Activated T-helper 2 cell treated with anti-CD3 and anti-CD28 coated beads, Interferon-gamma antibody, Interleukin-2, Interleukin-4, amounts not matched to agents 10 μg/mL and 5 μg/mL and 100 μg/mL, durations not matched to agents 14 hours and 24 hours and 36 hours (primary cell): Measurements from ENCODE around the gene ACAP3. TPM values are rescaled to one million over a fixed set of nuclear protein-coding genes. Genes with fewer than 3 reads are reported as not detected.

ENCODE experiments used
- DNase-seq: peaks from one replicate; pipeline ENCODE4 v3.0.0; 2021; ENCODE audit warnings: low spot score
- H3K27ac Mint-ChIP-seq: one replicate; pipeline ENCODE4 v1.8.0; 2021; ENCODE audit warnings: mixed read lengths
- H3K27me3 Mint-ChIP-seq: one replicate; pipeline ENCODE4 v1.8.0; 2021; ENCODE audit warnings: low read depth, mixed read lengths
- H3K36me3 Mint-ChIP-seq: one replicate; pipeline ENCODE4 v1.8.0; 2021; ENCODE audit warnings: low read depth, mixed read lengths
- H3K4me1 Mint-ChIP-seq: one replicate; pipeline ENCODE4 v1.8.0; 2021; ENCODE audit warnings: low read depth, mixed read lengths
- H3K4me3 Mint-ChIP-seq: one replicate; pipeline ENCODE4 v1.8.0; 2021; ENCODE audit warnings: low read depth, mild to moderate bottlenecking, moderate library complexity, mixed read lengths
- H3K9me3 Mint-ChIP-seq: one replicate; pipeline ENCODE4 v1.8.0; 2021; ENCODE audit warnings: mixed read lengths
- intact Hi-C: fragments of 100-400 bp; cut with micrococcal nuclease; formaldehyde crosslinking; loops from one replicate; pipeline ENCODE4 v1.15.1; 2023
- total RNA-seq: library from RNA; stranded (reverse); gene quantifications from 2 replicates; pipeline ENCODE4 v1.2.3, GENCODE V29; 2022

The ACAP3 gene
- total RNA-seq, 1 donor from 2014 or later: 43.4 TPM

GRCh38 chr1:1273512-1274298 is 34.0 kb downstream of the ACAP3 start, which contains the start of gene UBE2J2:
TSS of gene UBE2J2 (minus strand) at chr1:1273854. CDS start at chr1:1267992, 5,862 bp downstream.
- H3K27ac Mint-ChIP-seq: peak within 1 kb of the TSS; percentile 69
- peaks cover 29% of the 10 kb centered on the region for H3K4me1 Mint-ChIP-seq
- no peaks in the 10 kb centered on the region for H3K9me3 Mint-ChIP-seq
- no peaks in the 10 kb centered on the region for H3K27me3 Mint-ChIP-seq
- H3K36me3 Mint-ChIP-seq: peaks cover 32% of the 10 kb centered on the region
- DNase-seq: peak; percentile 87
- intact Hi-C loops: loop anchor here (2.0 to 10.0 kb wide), 3 partner anchors 41 to 159 kb away; partner anchors contain the start of genes B3GALT6, C1orf159 and SDF4
- peak within 1 kb of the TSS; percentile 81 for H3K4me3 Mint-ChIP-seq

DNA sequence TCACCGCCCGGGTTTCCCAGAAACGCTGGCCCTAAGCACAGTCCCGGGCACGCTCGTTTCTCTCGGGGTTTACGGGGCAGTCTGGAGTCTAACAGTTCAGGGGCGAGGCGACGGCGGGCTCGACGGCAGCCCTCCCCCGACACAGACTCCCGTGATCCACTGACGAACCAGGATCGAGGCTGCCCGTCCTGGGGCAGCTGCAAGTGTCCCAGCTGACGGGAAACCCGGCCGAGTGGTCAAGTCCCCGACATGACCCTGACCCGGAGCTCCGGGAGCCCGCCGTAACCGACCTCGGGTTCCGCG is 34.6 kb downstream of the ACAP3 start:
- DNase-seq: no peak
- H3K27ac Mint-ChIP-seq: peak overlapping the region; percentile 69
- intact Hi-C loops: loop anchor here (2.0 to 10.0 kb wide), 3 partner anchors 41 to 158 kb away; partner anchors contain the start of genes B3GALT6, C1orf159 and SDF4
- peaks cover 29% of the 10 kb centered on the region for H3K4me1 Mint-ChIP-seq
- H3K9me3 Mint-ChIP-seq: no peaks in the 10 kb centered on the region
- H3K4me3 Mint-ChIP-seq: peak overlapping the region; percentile 81
- no peaks in the 10 kb centered on the region for H3K27me3 Mint-ChIP-seq
- peaks cover 33% of the 10 kb centered on the region for H3K36me3 Mint-ChIP-seq

DNA sequence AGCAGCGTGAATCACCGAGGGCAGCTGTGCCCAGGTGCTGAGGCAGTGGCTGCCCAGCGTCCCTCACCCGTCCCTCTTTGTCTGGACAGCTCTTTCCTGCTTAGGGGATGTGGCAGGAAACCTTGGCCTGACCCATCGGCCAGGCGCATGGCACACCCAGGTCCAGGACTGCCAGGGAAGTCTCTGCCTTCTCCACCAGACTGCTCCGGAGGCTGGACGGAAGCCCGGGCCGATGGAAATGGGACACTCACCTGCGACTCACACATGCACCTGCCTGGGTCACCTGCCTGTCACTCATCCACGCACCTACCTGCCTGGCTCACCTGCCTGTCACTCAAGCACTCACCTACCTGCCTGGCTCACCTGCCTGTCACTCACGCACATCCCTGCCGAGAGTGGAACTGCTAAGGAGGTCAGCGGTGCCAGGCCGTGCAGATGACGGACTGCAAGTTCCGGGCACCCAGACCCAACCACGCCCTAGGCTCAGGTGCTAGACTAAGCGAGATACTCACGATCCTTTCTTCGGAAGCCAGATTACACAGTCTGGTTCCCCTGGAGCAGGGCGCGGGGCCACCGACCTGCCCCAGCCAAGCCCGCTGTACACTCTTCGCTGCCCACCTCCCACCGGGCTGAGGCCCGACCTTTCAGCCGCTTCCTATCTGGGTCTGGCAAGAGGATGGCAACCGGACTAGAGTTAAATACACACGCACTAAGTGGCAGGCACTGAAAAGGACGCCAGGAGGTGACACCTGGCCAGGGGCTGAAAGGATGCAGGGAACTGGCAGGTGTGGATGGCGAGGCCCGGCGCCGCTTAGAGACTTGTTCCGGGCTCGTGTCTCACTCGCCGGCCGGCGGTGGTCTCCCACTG is 35.2 kb downstream of the ACAP3 start:
- DNase-seq: no peak
- Mint-ChIP-seq H3K4me1 (peaks cover 29% of the 10 kb centered on the region), H3K27ac (peak overlapping the region; percentile 69), H3K4me3 (peak overlapping the region; percentile 81), H3K9me3 (no peaks in the 10 kb centered on the region), H3K36me3 (peaks cover 36% of the 10 kb centered on the region), H3K27me3 (no peaks in the 10 kb centered on the region)
- intact Hi-C loops: loop anchor here (2.0 to 10.0 kb wide), 3 partner anchors 40 to 158 kb away; partner anchors contain the start of genes B3GALT6, C1orf159 and SDF4

GRCh38 chr1:1270813-1271212 is 36.9 kb downstream of the ACAP3 start:
- no peak for DNase-seq
- Mint-ChIP-seq H3K4me3 (peak overlapping the region; percentile 71), H3K9me3 (no peaks in the 10 kb centered on the region), H3K27ac (peak overlapping the region; percentile 9), H3K27me3 (no peaks in the 10 kb centered on the region), H3K36me3 (peaks cover 44% of the 10 kb centered on the region), H3K4me1 (peaks cover 29% of the 10 kb centered on the region)
- intact Hi-C loops: loop anchor here (5.0 to 10.0 kb wide), 2 partner anchors 39 to 156 kb away; partner anchors contain the start of genes B3GALT6, C1orf159 and SDF4

- Mint-ChIP-seq H3K9me3 (no peaks in the 10 kb centered on the region), H3K4me1 (peaks cover 27% of the 10 kb centered on the region), H3K36me3 (peaks cover 56% of the 10 kb centered on the region), H3K4me3 (no peak overlapping the region), H3K27me3 (no peaks in the 10 kb centered on the region), H3K27ac (no peak overlapping the region)
- intact Hi-C loops: no loop called here
- no peak for DNase-seq
Measured at GRCh38 chr1:1268284-1268682, 39.4 kb downstream of the ACAP3 start.

- Mint-ChIP-seq H3K9me3 (no peaks in the 10 kb centered on the region), H3K36me3 (peaks cover 57% of the 10 kb centered on the region), H3K27ac (no peak overlapping the region), H3K4me1 (peaks cover 26% of the 10 kb centered on the region), H3K4me3 (no peak overlapping the region), H3K27me3 (no peaks in the 10 kb centered on the region)
- DNase-seq: no peak
- intact Hi-C loops: no loop called here
Measured at GRCh38 chr1:1267488-1268283, 40.0 kb downstream of the ACAP3 start.

GRCh38 chr1:1264868-1265272 is 42.9 kb downstream of the ACAP3 start:
- no peak overlapping the region for H3K27ac Mint-ChIP-seq
- intact Hi-C loops: no loop called here
- DNase-seq: no peak
- H3K4me1 Mint-ChIP-seq: peaks cover 3% of the 10 kb centered on the region
- H3K27me3 Mint-ChIP-seq: no peaks in the 10 kb centered on the region
- peaks cover 55% of the 10 kb centered on the region for H3K36me3 Mint-ChIP-seq
- H3K9me3 Mint-ChIP-seq: no peaks in the 10 kb centered on the region
- H3K4me3 Mint-ChIP-seq: no peak overlapping the region

GRCh38 chr1:1264026-1264425 is 43.7 kb downstream of the ACAP3 start:
- no peaks in the 10 kb centered on the region for H3K9me3 Mint-ChIP-seq
- peaks cover 1% of the 10 kb centered on the region for H3K4me1 Mint-ChIP-seq
- no peak overlapping the region for H3K27ac Mint-ChIP-seq
- H3K27me3 Mint-ChIP-seq: no peaks in the 10 kb centered on the region
- intact Hi-C loops: no loop called here
- DNase-seq: no peak
- H3K36me3 Mint-ChIP-seq: peaks cover 59% of the 10 kb centered on the region
- H3K4me3 Mint-ChIP-seq: no peak overlapping the region

DNA sequence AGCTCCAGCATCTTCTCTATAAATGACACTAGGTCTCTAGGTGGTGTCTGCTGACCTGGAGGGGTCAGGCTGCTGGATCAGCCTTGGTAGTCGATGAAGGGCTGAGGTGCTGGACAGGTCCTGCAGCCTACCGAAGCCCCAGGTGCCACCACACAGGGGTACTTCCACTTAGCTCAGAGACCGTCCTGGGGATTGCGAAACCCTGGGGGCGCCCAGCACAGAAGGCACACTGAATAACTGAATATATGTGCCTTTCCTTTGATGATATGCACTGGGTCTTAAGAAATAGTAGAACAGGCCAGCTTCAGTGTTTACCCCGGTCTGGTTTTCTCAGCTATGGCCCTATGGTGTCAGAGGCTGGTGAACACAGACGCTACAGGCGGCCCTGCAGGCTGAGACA is 45.0 kb downstream of the ACAP3 start:
- H3K9me3 Mint-ChIP-seq: no peaks in the 10 kb centered on the region
- no peak overlapping the region for H3K4me3 Mint-ChIP-seq
- H3K27me3 Mint-ChIP-seq: no peaks in the 10 kb centered on the region
- peaks cover 1% of the 10 kb centered on the region for H3K4me1 Mint-ChIP-seq
- H3K27ac Mint-ChIP-seq: no peak overlapping the region
- no peak for DNase-seq
- H3K36me3 Mint-ChIP-seq: peaks cover 58% of the 10 kb centered on the region
- intact Hi-C loops: no loop called here

DNA sequence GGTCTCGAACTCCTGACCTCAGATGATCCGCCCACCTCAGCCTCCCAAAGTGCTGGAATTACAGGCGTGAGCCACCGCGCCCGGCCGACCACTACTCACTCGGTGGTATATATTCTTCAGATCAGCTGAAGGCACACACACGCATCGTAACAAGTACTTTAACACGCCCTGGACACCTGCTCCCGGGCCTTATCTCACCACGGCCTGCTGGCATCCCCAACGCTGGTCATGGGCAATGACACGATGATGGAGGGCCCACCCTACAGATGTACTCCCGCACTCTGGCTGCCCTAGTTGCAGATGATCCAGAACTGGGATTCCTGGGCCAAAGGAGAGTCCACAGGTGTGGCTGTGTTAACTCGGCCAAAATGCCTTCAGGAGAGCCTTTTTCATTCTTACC is 45.7 kb downstream of the ACAP3 start:
- H3K9me3 Mint-ChIP-seq: no peaks in the 10 kb centered on the region
- intact Hi-C loops: no loop called here
- H3K4me1 Mint-ChIP-seq: peaks cover 1% of the 10 kb centered on the region
- H3K4me3 Mint-ChIP-seq: no peak overlapping the region
- no peak overlapping the region for H3K27ac Mint-ChIP-seq
- H3K27me3 Mint-ChIP-seq: no peaks in the 10 kb centered on the region
- no peak for DNase-seq
- peaks cover 58% of the 10 kb centered on the region for H3K36me3 Mint-ChIP-seq

DNA sequence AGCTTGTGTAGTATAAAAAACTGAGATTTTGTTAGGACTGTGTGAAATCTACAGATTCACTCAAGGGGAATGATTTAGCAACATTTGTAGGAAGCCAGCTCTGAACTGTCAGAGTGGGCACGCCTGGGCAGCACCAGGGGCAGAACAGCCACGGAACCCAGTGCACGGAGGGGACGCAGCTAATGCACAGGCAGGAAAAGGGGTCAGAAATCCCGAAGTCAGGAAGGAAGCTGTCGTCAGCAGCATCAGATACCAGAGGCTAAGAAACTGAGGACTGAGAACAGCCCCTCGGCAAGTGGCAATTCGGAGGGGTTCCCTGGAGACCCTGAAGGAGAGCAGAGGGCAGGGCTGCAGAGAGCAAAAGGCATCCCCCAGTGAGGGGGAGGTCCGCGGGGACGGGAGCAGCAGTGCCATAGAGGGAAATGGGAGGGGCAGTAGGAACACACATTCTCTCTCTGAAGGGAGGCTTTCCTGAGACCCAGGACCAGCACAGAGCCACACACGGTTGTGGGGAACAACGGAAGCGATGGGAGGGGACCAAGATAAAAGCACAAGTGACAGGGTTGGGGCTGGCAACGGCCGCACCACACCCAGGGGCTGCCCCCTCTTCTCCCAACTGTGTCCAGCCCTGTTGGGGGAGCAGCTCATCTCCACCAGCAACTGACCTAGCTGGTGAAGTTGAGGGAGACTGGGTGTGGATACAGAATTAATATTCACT is 46.7 kb downstream of the ACAP3 start:
- peaks cover 59% of the 10 kb centered on the region for H3K36me3 Mint-ChIP-seq
- intact Hi-C loops: no loop called here

More for the DNA sequence above, 46.7 kb downstream of the ACAP3 start:
- H3K27ac Mint-ChIP-seq: peak overlapping the region; percentile 28
- H3K27me3 Mint-ChIP-seq: no peaks in the 10 kb centered on the region
- no peak overlapping the region for H3K4me3 Mint-ChIP-seq
- H3K9me3 Mint-ChIP-seq: no peaks in the 10 kb centered on the region
- no peak for DNase-seq
- H3K4me1 Mint-ChIP-seq: peaks cover 1% of the 10 kb centered on the region
